Measurements from ENCODE around the gene RABL3. TPM values are rescaled to one million over a fixed set of nuclear protein-coding genes. Genes with fewer than 3 reads are reported as not detected.

The RABL3 gene
- total RNA-seq, 1 experiment from 2014 or later = 21.8 TPM

DNA sequence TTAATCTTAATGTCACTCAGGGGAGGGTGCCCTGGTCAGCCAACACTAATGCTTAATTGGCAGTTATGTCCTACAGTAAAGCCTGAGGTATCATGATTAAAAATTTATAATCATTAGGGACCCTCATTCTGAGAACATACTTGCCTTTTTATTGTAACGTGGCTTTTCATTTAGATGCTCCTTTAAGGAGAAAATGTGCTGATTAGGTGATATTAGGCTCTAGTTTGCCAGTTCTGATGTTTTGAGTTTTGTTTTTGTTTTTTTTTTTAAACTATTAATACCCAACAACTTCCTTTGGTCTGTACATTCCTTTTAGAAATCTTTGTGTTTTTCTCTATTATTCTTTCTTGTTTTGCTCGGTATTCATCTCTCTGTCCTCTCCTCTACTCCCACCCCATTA lies 10.5 kb upstream of the RABL3 start:
- POLR2A ChIA-PET = interaction anchor here (4.6 kb wide), 1 partner anchor 11 kb away, joined by 35 read pairs; the partner anchor contains the start of genes GTF2E1 and RABL3
- TF ChIP-seq, protein P1, sequence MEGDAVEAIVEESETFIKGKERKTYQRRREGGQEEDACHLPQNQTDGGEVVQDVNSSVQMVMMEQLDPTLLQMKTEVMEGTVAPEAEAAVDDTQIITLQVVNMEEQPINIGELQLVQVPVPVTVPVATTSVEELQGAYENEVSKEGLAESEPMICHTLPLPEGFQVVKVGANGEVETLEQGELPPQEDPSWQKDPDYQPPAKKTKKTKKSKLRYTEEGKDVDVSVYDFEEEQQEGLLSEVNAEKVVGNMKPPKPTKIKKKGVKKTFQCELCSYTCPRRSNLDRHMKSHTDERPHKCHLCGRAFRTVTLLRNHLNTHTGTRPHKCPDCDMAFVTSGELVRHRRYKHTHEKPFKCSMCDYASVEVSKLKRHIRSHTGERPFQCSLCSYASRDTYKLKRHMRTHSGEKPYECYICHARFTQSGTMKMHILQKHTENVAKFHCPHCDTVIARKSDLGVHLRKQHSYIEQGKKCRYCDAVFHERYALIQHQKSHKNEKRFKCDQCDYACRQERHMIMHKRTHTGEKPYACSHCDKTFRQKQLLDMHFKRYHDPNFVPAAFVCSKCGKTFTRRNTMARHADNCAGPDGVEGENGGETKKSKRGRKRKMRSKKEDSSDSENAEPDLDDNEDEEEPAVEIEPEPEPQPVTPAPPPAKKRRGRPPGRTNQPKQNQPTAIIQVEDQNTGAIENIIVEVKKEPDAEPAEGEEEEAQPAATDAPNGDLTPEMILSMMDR (IDR thresholded peaks at IDR 0.05; ENCODE audit: unreplicated experiment) = no peak

GRCh38 chr3:120752230-120752629 lies 9.9 kb upstream of the RABL3 start:
- H3K4me1 Mint-ChIP-seq (ENCODE audit: insufficient read depth, unreplicated experiment) = peaks cover 7% of the 10 kb centered on the region
- H3K36me3 Mint-ChIP-seq (ENCODE audit: insufficient read depth, unreplicated experiment) = peaks cover 38% of the 10 kb centered on the region
- no peak overlapping the region for H3K4me3 Mint-ChIP-seq (ENCODE audit: unreplicated experiment)
- TF ChIP-seq, protein P1 (IDR thresholded peaks at IDR 0.05; ENCODE audit: unreplicated experiment) = no peak
- intact Hi-C loops (cut with micrococcal nuclease) = no loop called here
- BruUV-seq (replicated peaks) = no TSS peak
- POLR2A ChIA-PET = interaction anchor here (0.6 to 4.6 kb wide), 3 partner anchors 11 to 187 kb away, joined by 3 to 35 read pairs (median 3); partner anchors contain the start of genes GTF2E1 and RABL3
- no peak for DNase-seq (ENCODE audit: unreplicated experiment)
- no peaks in the 10 kb centered on the region for H3K27me3 Mint-ChIP-seq (ENCODE audit: insufficient read depth, unreplicated experiment)
- H3K27ac Mint-ChIP-seq (ENCODE audit: low read depth, unreplicated experiment) = no peak overlapping the region
- H3K9me3 Mint-ChIP-seq (ENCODE audit: unreplicated experiment) = no peaks in the 10 kb centered on the region
- CTCF ChIA-PET = interaction anchor here (2.1 kb wide), 1 partner anchor 42 kb away, joined by 7 read pairs; no protein-coding TSS in a partner anchor

More for the DNA sequence above, 10.5 kb upstream of the RABL3 start:
- BruUV-seq (replicated peaks) = no TSS peak
- CTCF ChIA-PET = interaction anchor here (0.6 to 2.1 kb wide), 2 partner anchors 42 to 483 kb away, joined by 3 to 7 read pairs; no protein-coding TSS in a partner anchor
- H3K36me3 Mint-ChIP-seq (ENCODE audit: insufficient read depth, unreplicated experiment) = peaks cover 39% of the 10 kb centered on the region
- DNase-seq (ENCODE audit: unreplicated experiment) = no peak
- intact Hi-C loops (cut with micrococcal nuclease) = no loop called here
- H3K27me3 Mint-ChIP-seq (ENCODE audit: insufficient read depth, unreplicated experiment) = no peaks in the 10 kb centered on the region
- no peak overlapping the region for H3K27ac Mint-ChIP-seq (ENCODE audit: low read depth, unreplicated experiment)
- H3K9me3 Mint-ChIP-seq (ENCODE audit: unreplicated experiment) = no peaks in the 10 kb centered on the region
- no peak overlapping the region for H3K4me3 Mint-ChIP-seq (ENCODE audit: unreplicated experiment)
- H3K4me1 Mint-ChIP-seq (ENCODE audit: insufficient read depth, unreplicated experiment) = peaks cover 7% of the 10 kb centered on the region

- CTCF ChIA-PET = interaction anchor here (0.7 kb wide), 1 partner anchor 791 kb away, joined by 3 read pairs; no protein-coding TSS in a partner anchor
- H3K36me3 Mint-ChIP-seq (ENCODE audit: insufficient read depth, unreplicated experiment) = peaks cover 29% of the 10 kb centered on the region
- H3K27me3 Mint-ChIP-seq (ENCODE audit: insufficient read depth, unreplicated experiment) = no peaks in the 10 kb centered on the region
- BruUV-seq (replicated peaks) = no TSS peak
- H3K4me3 Mint-ChIP-seq (ENCODE audit: unreplicated experiment) = no peak overlapping the region
- H3K9me3 Mint-ChIP-seq (ENCODE audit: unreplicated experiment) = no peaks in the 10 kb centered on the region
- TF ChIP-seq, protein P1 (IDR thresholded peaks at IDR 0.05; ENCODE audit: unreplicated experiment) = no peak
- peak; percentile 6 for DNase-seq (ENCODE audit: unreplicated experiment)
- no peak overlapping the region for H3K27ac Mint-ChIP-seq (ENCODE audit: low read depth, unreplicated experiment)
- H3K4me1 Mint-ChIP-seq (ENCODE audit: insufficient read depth, unreplicated experiment) = peaks cover 7% of the 10 kb centered on the region
- intact Hi-C loops (cut with micrococcal nuclease) = no loop called here
- POLR2A ChIA-PET = no interaction called here
Observed at GRCh38 chr3:120749843-120750242, 7.5 kb upstream of the RABL3 start.

GRCh38 chr3:120745466-120745865 lies 3.1 kb upstream of the RABL3 start:
- ChIA-PET CTCF (interaction anchor here (0.5 to 1.9 kb wide), 3 partner anchors 20 to 510 kb away, joined by 3 to 7 read pairs (median 3); no protein-coding TSS in a partner anchor), POLR2A (no interaction called here)
- H3K9me3 Mint-ChIP-seq (ENCODE audit: unreplicated experiment) = no peaks in the 10 kb centered on the region
- no peak for DNase-seq (ENCODE audit: unreplicated experiment)
- peaks cover 18% of the 10 kb centered on the region for H3K4me1 Mint-ChIP-seq (ENCODE audit: insufficient read depth, unreplicated experiment)
- no peak overlapping the region for H3K27ac Mint-ChIP-seq (ENCODE audit: low read depth, unreplicated experiment)
- no peak overlapping the region for H3K4me3 Mint-ChIP-seq (ENCODE audit: unreplicated experiment)
- intact Hi-C loops (cut with micrococcal nuclease) = no loop called here
- H3K36me3 Mint-ChIP-seq (ENCODE audit: insufficient read depth, unreplicated experiment) = peaks cover 6% of the 10 kb centered on the region
- TF ChIP-seq, protein P1 (IDR thresholded peaks at IDR 0.05; ENCODE audit: unreplicated experiment) = no peak
- no peaks in the 10 kb centered on the region for H3K27me3 Mint-ChIP-seq (ENCODE audit: insufficient read depth, unreplicated experiment)
- no TSS peak for BruUV-seq (replicated peaks)
